BJ (cell line): Measurements from ENCODE around the gene SREBF2. TPM values are rescaled to one million over a fixed set of nuclear protein-coding genes. Genes with fewer than 3 reads are reported as not detected.

Experiments
- CTCF ChIA-PET: fragments of 350-600 bp; formaldehyde crosslinking; extraction: SDS; loops from one replicate; lab custom pipeline; 2021; ENCODE audit warnings: antibody characterized with exemption, inconsistent platforms; lab: Yijun Ruan, JAX
- POLR2A ChIA-PET: fragments of 300-600 bp; sonication (Branson Sonifier 250); formaldehyde crosslinking; extraction: SDS; loops from one replicate; lab custom pipeline; 2021; ENCODE audit warnings: antibody characterized with exemption; lab: Charles Lee
- DNase-seq: peaks from one replicate; pipeline ENCODE4 v3.0.0-alpha.2; 2011; ENCODE audit warnings: low read depth
- H3K27me3 ChIP-seq: 2 replicates; pipeline ENCODE4 v1.6.0; 2011; ENCODE audit warnings: low read length; ENCODE audit not compliant: control insufficient read depth, insufficient read depth
- H3K36me3 ChIP-seq: 2 replicates; pipeline ENCODE4 v1.5.1; 2011; ENCODE audit warnings: low read length; ENCODE audit not compliant: control insufficient read depth, insufficient read depth
- H3K4me3 ChIP-seq: 2 replicates; pipeline ENCODE4 v1.5.1; 2011; ENCODE audit warnings: low read depth, mild to moderate bottlenecking, control low read depth, low read length
- polyA plus RNA-seq: library from polyadenylated mRNA; depleted of rRNA; stranded (reverse); fragments of >200 nt; gene quantifications from 2 replicates; pipeline ENCODE4 v1.2.3, GENCODE V29; 2011
- TF ChIP-seq, protein P1 (sequence below): IDR thresholded peaks from 2 replicates; pipeline ENCODE4 v1.5.1; 2011; ENCODE audit warnings: low read depth, mild to moderate bottlenecking, control low read depth, inconsistent platforms, low read length, moderate library complexity; ENCODE audit not compliant: insufficient read depth

The SREBF2 gene
- polyA plus RNA-seq, 1 experiment: 26.2 TPM

DNA sequence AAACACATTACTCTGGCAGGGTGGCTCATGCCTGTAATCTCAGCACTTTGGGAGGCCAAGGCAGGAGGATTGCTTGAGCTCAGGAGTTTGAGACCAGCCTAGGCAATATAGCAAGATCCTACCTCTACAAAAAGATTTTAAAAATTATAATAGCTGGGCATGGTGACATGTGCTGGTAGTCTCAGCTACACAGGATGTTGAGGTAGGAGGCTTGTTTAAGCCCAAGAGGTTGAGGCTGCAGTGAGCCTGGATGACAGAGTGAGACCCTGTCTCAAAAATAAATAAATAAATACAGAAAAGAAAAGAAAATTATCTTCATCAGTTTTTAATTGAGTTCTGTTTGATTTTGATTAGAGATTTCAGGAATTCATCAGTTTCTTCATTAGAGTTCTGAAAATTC lies 27.3 kb upstream of the SREBF2 start:
- H3K36me3 ChIP-seq: no peaks in the 10 kb centered on the region
- ChIA-PET POLR2A (no interaction called here), CTCF (interaction anchor here (0.6 kb wide), 1 partner anchor 73 kb away, joined by 6 read pairs; no protein-coding TSS in a partner anchor)

DNA sequence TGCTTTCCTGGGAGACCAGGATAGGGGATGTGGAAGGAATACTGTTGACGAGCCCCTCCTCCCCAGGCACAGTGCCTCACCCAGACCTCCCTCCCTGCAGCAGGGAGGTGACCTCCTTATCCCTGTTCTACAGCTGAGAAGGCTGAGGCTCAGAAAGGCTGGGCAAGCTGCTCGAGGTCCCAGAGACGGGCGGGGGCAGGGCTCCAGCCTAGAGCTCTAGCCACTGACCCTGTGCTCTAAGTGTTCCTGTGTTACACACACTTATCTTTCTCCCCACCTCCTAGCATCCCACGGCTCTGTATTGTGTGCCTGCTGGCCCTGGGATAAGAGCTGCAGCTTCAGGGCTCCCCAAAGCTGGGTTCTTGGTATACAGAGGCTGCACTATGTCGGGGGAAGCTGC lies 24.5 kb upstream of the SREBF2 start:
- no peaks in the 10 kb centered on the region for H3K36me3 ChIP-seq
- POLR2A ChIA-PET: no interaction called here
- DNase-seq: no peak
- H3K4me3 ChIP-seq: no peak overlapping the region
- CTCF ChIA-PET: interaction anchor here (0.8 kb wide), 1 partner anchor 111 kb away, joined by 3 read pairs; no protein-coding TSS in a partner anchor
- TF ChIP-seq, protein P1, sequence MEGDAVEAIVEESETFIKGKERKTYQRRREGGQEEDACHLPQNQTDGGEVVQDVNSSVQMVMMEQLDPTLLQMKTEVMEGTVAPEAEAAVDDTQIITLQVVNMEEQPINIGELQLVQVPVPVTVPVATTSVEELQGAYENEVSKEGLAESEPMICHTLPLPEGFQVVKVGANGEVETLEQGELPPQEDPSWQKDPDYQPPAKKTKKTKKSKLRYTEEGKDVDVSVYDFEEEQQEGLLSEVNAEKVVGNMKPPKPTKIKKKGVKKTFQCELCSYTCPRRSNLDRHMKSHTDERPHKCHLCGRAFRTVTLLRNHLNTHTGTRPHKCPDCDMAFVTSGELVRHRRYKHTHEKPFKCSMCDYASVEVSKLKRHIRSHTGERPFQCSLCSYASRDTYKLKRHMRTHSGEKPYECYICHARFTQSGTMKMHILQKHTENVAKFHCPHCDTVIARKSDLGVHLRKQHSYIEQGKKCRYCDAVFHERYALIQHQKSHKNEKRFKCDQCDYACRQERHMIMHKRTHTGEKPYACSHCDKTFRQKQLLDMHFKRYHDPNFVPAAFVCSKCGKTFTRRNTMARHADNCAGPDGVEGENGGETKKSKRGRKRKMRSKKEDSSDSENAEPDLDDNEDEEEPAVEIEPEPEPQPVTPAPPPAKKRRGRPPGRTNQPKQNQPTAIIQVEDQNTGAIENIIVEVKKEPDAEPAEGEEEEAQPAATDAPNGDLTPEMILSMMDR: no peak
- H3K27me3 ChIP-seq: no peaks in the 10 kb centered on the region

More for the DNA sequence above, 27.3 kb upstream of the SREBF2 start:
- H3K27me3 ChIP-seq: no peaks in the 10 kb centered on the region
- no peak for DNase-seq
- TF ChIP-seq, protein P1: no peak
- no peak overlapping the region for H3K4me3 ChIP-seq

DNA sequence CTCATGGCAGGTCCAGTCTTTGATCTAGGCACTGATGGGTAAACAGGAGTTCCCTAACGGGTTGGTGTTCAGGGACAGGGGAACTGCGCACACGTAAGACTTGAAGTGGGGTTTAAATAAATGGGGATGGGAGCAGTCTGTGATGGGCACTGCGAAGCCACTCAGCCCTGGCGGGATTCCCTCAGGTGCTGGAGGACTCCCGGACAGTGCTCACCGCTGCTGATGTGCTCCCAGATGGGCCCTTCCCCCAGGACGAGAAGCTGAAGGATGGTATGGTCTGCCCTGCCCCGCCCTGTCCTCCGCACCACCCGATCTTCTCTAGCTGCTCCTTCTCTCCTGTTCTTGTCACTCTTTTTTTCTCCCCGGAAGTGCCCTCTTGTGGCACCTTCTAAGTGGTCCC lies 22.9 kb upstream of the SREBF2 start:
- Histone ChIP-seq H3K4me3 (no peak overlapping the region), H3K27me3 (no peaks in the 10 kb centered on the region), H3K36me3 (no peaks in the 10 kb centered on the region)
- TF ChIP-seq, protein P1: no peak
- ChIA-PET CTCF (interaction anchor here (0.8 kb wide), 1 partner anchor 113 kb away, joined by 3 read pairs; no protein-coding TSS in a partner anchor), POLR2A (no interaction called here)
- DNase-seq: no peak

DNA sequence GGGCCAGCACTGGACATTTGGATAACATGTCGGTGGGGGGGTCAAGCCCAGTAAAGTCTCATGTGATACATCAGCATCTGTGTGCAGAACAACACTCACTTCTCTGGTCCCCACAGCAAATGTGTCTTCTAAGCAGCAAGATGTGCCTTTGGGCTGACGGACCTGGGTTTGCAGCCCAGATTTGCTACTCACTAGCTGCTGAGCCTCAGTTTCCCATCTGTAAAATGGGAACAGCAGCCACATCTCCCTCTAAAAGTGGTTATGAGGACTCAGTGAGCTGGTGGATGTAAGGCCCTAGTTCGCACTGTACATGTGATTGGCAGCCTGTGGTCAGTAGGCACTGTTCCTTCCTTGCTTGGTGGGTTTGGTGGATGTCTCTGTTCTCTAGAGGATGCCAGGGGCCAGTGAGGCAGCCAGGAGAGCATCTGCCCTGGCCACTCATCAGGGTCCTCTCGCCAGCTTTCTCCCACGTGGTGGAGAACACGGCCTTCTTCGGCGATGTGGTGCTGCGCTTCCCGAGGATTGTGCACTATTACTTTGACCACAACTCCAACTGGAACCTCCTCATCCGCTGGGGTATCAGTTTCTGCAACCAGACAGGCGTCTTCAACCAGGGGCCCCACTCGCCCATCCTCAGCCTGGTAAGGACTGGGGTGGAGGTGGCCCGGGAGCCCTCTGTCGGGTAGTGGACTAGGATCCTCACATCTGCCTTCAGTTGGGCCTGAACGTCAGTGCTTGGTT lies 19.9 kb upstream of the SREBF2 start:
- H3K4me3 ChIP-seq: no peak overlapping the region
- no peaks in the 10 kb centered on the region for H3K27me3 ChIP-seq
- POLR2A ChIA-PET: no interaction called here
- CTCF ChIA-PET: interaction anchor here (1.0 kb wide), 1 partner anchor 18 kb away, joined by 3 read pairs; no protein-coding TSS in a partner anchor
- no peak for DNase-seq
- TF ChIP-seq, protein P1: no peak
- H3K36me3 ChIP-seq: no peaks in the 10 kb centered on the region

DNA sequence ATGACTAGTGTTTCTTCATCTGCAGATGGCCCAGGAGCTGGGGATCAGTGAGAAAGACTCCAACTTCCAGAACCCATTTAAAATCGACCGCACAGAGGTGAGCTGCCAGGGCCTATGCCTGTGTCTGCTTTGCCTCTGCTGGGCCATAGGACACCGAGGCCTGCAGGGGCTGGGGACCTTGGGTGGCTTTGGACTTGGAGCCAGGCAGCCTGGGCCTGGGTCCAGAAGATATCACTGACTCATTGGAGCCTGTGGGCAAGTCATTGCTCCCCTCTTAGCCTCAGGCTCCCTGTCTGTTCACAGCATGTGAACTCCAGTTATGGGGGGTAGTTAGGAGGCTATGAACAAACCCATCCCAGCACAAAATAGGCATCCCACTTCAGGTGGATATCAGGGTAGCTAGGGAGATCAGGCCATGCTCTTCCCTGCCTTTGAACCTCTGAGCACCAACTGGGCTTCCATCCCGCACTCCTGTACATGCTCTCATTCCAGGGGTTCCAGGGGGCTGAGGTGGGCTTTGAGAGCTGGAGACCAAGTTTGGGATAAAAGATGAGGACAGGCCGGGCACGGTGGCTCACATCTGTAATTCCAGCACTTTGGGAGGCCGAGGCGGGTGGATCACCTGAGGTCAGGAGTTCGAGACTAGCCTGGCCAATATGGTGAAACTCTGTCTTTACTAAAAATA lies 19.0 kb upstream of the SREBF2 start:
- no peaks in the 10 kb centered on the region for H3K27me3 ChIP-seq
- TF ChIP-seq, protein P1: no peak
- DNase-seq: no peak
- no peak overlapping the region for H3K4me3 ChIP-seq
- CTCF ChIA-PET: interaction anchor here (1.0 to 1.8 kb wide), 5 partner anchors 12 to 127 kb away, joined by 3 to 5 read pairs (median 3); no protein-coding TSS in a partner anchor
- POLR2A ChIA-PET: no interaction called here
- no peaks in the 10 kb centered on the region for H3K36me3 ChIP-seq
